ENCODE results near the gene PTMS. TPM values are rescaled to one million over a fixed set of nuclear protein-coding genes. Genes with fewer than 3 reads are reported as not detected.

Gene PTMS
- total RNA-seq, 1 donor from 2014 or later = 152 TPM

GRCh38 chr12:6768437-6768914, 2.3 kb downstream of the PTMS start:
- no peak for ATAC-seq
- intact Hi-C loops (cut with DNase I) = no loop called here
- no peak for DNase-seq (ENCODE audit: missing footprints)

GRCh38 chr12:6768990-6769389, 2.8 kb downstream of the PTMS start:
- ATAC-seq (no peak), DNase-seq (ENCODE audit: missing footprints) (no peak)
- intact Hi-C loops (cut with DNase I) = no loop called here

- intact Hi-C loops (cut with DNase I) = no loop called here
- DNase-seq (ENCODE audit: missing footprints) (no peak), ATAC-seq (no peak)
Measured at GRCh38 chr12:6769666-6770065, 3.5 kb downstream of the PTMS start.

- ATAC-seq = no peak
- no peak for DNase-seq (ENCODE audit: missing footprints)
- intact Hi-C loops (cut with DNase I) = no loop called here
Measured at GRCh38 chr12:6770094-6770493, 3.9 kb downstream of the PTMS start.

- ATAC-seq = no peak
- intact Hi-C loops (cut with DNase I) = no loop called here
Measured at GRCh38 chr12:6770600-6770999, 4.4 kb downstream of the PTMS start.

GRCh38 chr12:6771091-6771495, 4.9 kb downstream of the PTMS start:
- DNase-seq (ENCODE audit: missing footprints) = no peak
- ATAC-seq = no peak
- intact Hi-C loops (cut with DNase I) = no loop called here

More at GRCh38 chr12:6770600-6770999, 4.4 kb downstream of the PTMS start:
- no peak for DNase-seq (ENCODE audit: missing footprints)

- ATAC-seq (peak; percentile 38), DNase-seq (ENCODE audit: missing footprints) (no peak)
- intact Hi-C loops (cut with DNase I) = no loop called here
Measured at GRCh38 chr12:6771509-6772330, 5.6 kb downstream of the PTMS start.

GRCh38 chr12:6772331-6772695, 6.2 kb downstream of the PTMS start, which contains the start of gene LAG3:
Gene LAG3 (plus strand): TSS chr12:6772520. CDS start chr12:6772853, 333 bp downstream.
- DNase-seq (ENCODE audit: missing footprints) (no peak), ATAC-seq (peak; percentile 3)
- intact Hi-C loops (cut with DNase I) = no loop called here

GRCh38 chr12:6772726-6773589, 6.8 kb downstream of the PTMS start:
- intact Hi-C loops (cut with DNase I) = no loop called here
- DNase-seq (ENCODE audit: missing footprints) (no peak), ATAC-seq (no peak)

GRCh38 chr12:6773590-6774351, 7.6 kb downstream of the PTMS start:
- DNase-seq (ENCODE audit: missing footprints) (no peak), ATAC-seq (no peak)
- intact Hi-C loops (cut with DNase I) = no loop called here

- intact Hi-C loops (cut with DNase I) = loop anchor here (5.0 kb wide), 1 partner anchor 157 kb away; no protein-coding TSS in a partner anchor
- no peak for DNase-seq (ENCODE audit: missing footprints)
- ATAC-seq = no peak
Measured at GRCh38 chr12:6774499-6775062, 8.4 kb downstream of the PTMS start.

GRCh38 chr12:6775185-6776174, 9.3 kb downstream of the PTMS start:
- DNase-seq (ENCODE audit: missing footprints) (no peak), ATAC-seq (no peak)
- intact Hi-C loops (cut with DNase I) = loop anchor here (5.0 kb wide), 1 partner anchor 158 kb away; no protein-coding TSS in a partner anchor

- intact Hi-C loops (cut with DNase I) = loop anchor here (5.0 kb wide), 1 partner anchor 160 kb away; no protein-coding TSS in a partner anchor
- DNase-seq (ENCODE audit: missing footprints) = no peak
- ATAC-seq = no peak
Measured at GRCh38 chr12:6777386-6777785, 11.2 kb downstream of the PTMS start.

GRCh38 chr12:6778217-6778573, 12.0 kb downstream of the PTMS start:
- intact Hi-C loops (cut with DNase I) = loop anchor here (2.0 to 5.0 kb wide), 2 partner anchors 43 to 161 kb away; no protein-coding TSS in a partner anchor
- DNase-seq (ENCODE audit: missing footprints) (no peak), ATAC-seq (peak; percentile 61)

GRCh38 chr12:6778574-6779550, 12.7 kb downstream of the PTMS start:
- intact Hi-C loops (cut with DNase I) = loop anchor here (1.0 to 5.0 kb wide), 3 partner anchors 26 to 162 kb away; partner anchors contain the start of gene MLF2
- ATAC-seq (peak; percentile 97), DNase-seq (ENCODE audit: missing footprints) (peak; percentile 94)
